Mesenchymal stem cell (in vitro differentiated cells and primary cell): ENCODE results near the gene IMP4.

Source experiments
- DNase-seq: peaks from one replicate; pipeline ENCODE4 v3.0.0-alpha.2; 2013
- H2AFZ ChIP-seq: one replicate; pipeline ENCODE4 v1.6.1; 2013; ENCODE audit warnings: low read depth, mild to moderate bottlenecking, control low read depth, inconsistent platforms, low read length, moderate library complexity
- H2AK5ac ChIP-seq: 2 replicates; pipeline ENCODE4 v1.6.1; 2013; ENCODE audit warnings: low read length, moderate library complexity, mild to moderate bottlenecking, inconsistent platforms; ENCODE audit not compliant: severe bottlenecking
- H2BK120ac ChIP-seq: one replicate; pipeline ENCODE4 v1.6.1; 2013; ENCODE audit warnings: low read depth, mild to moderate bottlenecking, inconsistent platforms, low read length, moderate library complexity
- H2BK12ac ChIP-seq, 2 experiments: one replicate each; pipeline ENCODE4 v1.6.1; 2013; ENCODE audit warnings: inconsistent platforms in 2 of 2, low read length in 2 of 2, mild to moderate bottlenecking in 2 of 2, moderate library complexity in 2 of 2, control low read depth in 1 of 2
- H2BK15ac ChIP-seq: one replicate; pipeline ENCODE4 v1.6.1; 2013; ENCODE audit warnings: mild to moderate bottlenecking, low read depth, inconsistent platforms; ENCODE audit not compliant: poor library complexity, severe bottlenecking
- H2BK5ac ChIP-seq: 2 replicates; pipeline ENCODE4 v1.6.1; 2013; ENCODE audit warnings: low read depth, mild to moderate bottlenecking, low read length, control low read depth, inconsistent platforms; ENCODE audit not compliant: poor library complexity, severe bottlenecking
- H3K14ac ChIP-seq, 2 experiments: one replicate each; pipeline ENCODE4 v1.6.1; 2013; ENCODE audit warnings: inconsistent platforms in 2 of 2, low read length in 2 of 2, control low read depth in 1 of 2, mild to moderate bottlenecking in 1 of 2, moderate library complexity in 1 of 2
- H3K18ac ChIP-seq, 2 experiments: one replicate each; pipeline ENCODE4 v1.6.1; 2013; ENCODE audit warnings: inconsistent platforms in 2 of 2, low read length in 2 of 2, control low read depth in 1 of 2, low read depth in 1 of 2, mild to moderate bottlenecking in 1 of 2
- H3K23ac ChIP-seq, 2 experiments: one replicate each; pipeline ENCODE4 v1.6.1; 2013; ENCODE audit warnings: inconsistent platforms in 2 of 2, low read length in 2 of 2, mild to moderate bottlenecking in 2 of 2, moderate library complexity in 2 of 2, control low read depth in 1 of 2
- H3K27ac ChIP-seq: 2 replicates; pipeline ENCODE4 v1.5.1; 2013; ENCODE audit warnings: mild to moderate bottlenecking, moderate library complexity, low read length, control low read depth, inconsistent platforms; ENCODE audit not compliant: poor library complexity, severe bottlenecking
- H3K27me3 ChIP-seq, 2 experiments: 2 replicates each; pipeline versions ENCODE4 v1.6.1 to v1.7.0; 2013; ENCODE audit warnings: low read length in 2 of 2, mild to moderate bottlenecking in 2 of 2, moderate library complexity in 2 of 2, control low read depth in 1 of 2, inconsistent platforms in 1 of 2; ENCODE audit not compliant: control insufficient read depth in 1 of 2, insufficient read depth in 1 of 2
- H3K36me3 ChIP-seq, 2 experiments: 2 replicates each; pipeline versions ENCODE4 v1.6.1 to v1.7.0; 2013; ENCODE audit warnings: low read length in 2 of 2, control low read depth in 1 of 2, inconsistent platforms in 1 of 2, low read depth in 1 of 2, mild to moderate bottlenecking in 1 of 2; ENCODE audit not compliant: insufficient read depth in 2 of 2, control insufficient read depth in 1 of 2
- H3K4ac ChIP-seq, 2 experiments: one replicate each; pipeline ENCODE4 v1.6.1; 2013; ENCODE audit warnings: inconsistent platforms in 2 of 2, low read length in 2 of 2, mild to moderate bottlenecking in 2 of 2, moderate library complexity in 2 of 2, control low read depth in 1 of 2, low read depth in 1 of 2
- H3K4me1 ChIP-seq: 2 replicates; pipeline ENCODE4 v1.6.1; 2013; ENCODE audit warnings: low read depth, low read length, control low read depth; ENCODE audit not compliant: control insufficient read depth, insufficient read depth
- H3K4me2 ChIP-seq: 2 replicates; pipeline ENCODE4 v1.6.1; 2013; ENCODE audit warnings: low read length, mild to moderate bottlenecking, inconsistent platforms; ENCODE audit not compliant: poor library complexity, severe bottlenecking
- H3K4me3 ChIP-seq, 2 experiments: 2 replicates each; pipeline versions ENCODE4 v1.5.1 to v1.7.0; 2013; ENCODE audit warnings: low read length in 2 of 2, mild to moderate bottlenecking in 2 of 2, control low read depth in 1 of 2, low read depth in 1 of 2; ENCODE audit not compliant: insufficient read depth in 1 of 2
- H3K79me1 ChIP-seq: replicated peaks from 2 replicates; pipeline ENCODE4 v1.6.1; 2013; ENCODE audit warnings: mild to moderate bottlenecking, control low read depth, low read length, inconsistent platforms; ENCODE audit not compliant: poor library complexity, severe bottlenecking
- H3K9ac ChIP-seq: 2 replicates; pipeline ENCODE4 v1.7.0; 2013; ENCODE audit warnings: mild to moderate bottlenecking, low read length, moderate library complexity
- H3K9me3 ChIP-seq: 2 replicates; pipeline ENCODE4 v1.7.0; 2013; ENCODE audit warnings: mild to moderate bottlenecking, low read length; ENCODE audit not compliant: control insufficient read depth
- H4K8ac ChIP-seq: one replicate; pipeline ENCODE4 v1.6.1; 2013; ENCODE audit warnings: inconsistent platforms, mild to moderate bottlenecking, low read length, moderate library complexity
- H4K91ac ChIP-seq: one replicate; pipeline ENCODE4 v1.6.1; 2013; ENCODE audit warnings: mild to moderate bottlenecking, low read length, inconsistent platforms
- WGBS: methylation state at CpG from one replicate; pipeline ENCODE4 v1.1.7; 2013; ENCODE audit warnings: mixed read lengths; 5-methylcytosine and 5-hydroxymethylcytosine counted together

Gene IMP4

DNA sequence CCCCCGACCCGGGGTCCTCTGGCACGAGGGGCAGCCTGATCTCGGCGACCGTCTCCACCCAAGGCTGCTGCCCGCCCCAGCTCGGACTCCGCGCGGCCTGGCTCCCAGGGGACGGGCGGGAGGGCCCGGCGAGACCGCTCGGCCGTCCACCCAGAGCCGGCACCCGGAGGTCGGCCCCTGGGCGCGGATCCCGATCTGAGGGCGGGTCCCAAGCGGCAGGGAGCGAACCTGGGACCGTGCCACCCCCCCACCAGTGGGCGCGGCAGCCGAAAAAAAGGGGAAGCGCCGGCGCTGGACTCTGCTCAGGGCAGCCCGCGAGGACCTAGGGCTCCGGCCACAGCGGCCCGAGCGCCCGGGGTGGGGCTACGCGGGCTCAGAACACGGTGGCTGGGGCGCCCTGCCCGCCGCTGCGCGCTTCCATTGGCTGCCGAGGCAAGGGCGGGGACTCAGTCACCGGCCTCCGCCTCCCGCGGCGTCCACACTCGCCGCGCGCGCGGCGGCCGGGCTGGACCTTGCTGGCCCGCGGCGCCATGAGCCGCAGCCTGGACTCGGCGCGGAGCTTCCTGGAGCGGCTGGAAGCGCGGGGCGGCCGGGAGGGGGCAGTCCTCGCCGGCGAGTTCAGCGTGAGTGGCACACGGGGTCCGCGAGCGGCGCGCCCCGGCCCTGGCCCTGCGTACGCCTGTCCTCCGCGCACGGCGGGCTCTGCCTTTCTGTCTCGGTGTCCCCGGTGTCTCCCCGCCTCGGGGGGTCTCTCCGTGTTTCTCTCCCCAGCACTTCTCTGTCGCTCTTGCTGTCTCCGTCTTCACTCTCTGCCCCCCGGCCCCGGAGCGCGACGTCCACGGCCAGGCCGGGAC lies 13.1 kb downstream of the IMP4 start, which contains the start of gene PTPN18:
Gene PTPN18 (plus strand): TSS at position 479 of the 854 bp plus-strand sequence. CDS start 52 bp downstream, at position 531.
- peak within 1 kb of the TSS; percentile 83 for H2BK120ac ChIP-seq
- under 1% methylated on average over 81 of the region's 107 CpGs for WGBS
- peak within 1 kb of the TSS in 1 of 2 experiments; percentile 10 for H3K23ac ChIP-seq

GRCh38 chr2:130357864-130358263 lies 15.2 kb downstream of the IMP4 start:
- Histone ChIP-seq H3K18ac (no peak overlapping the region), H3K9ac (no peak overlapping the region), H4K91ac (no peak overlapping the region), H2AK5ac (no peak overlapping the region), H2BK15ac (peak overlapping the region; percentile 36), H3K4ac (no peak overlapping the region), H3K14ac (no peak overlapping the region), H3K79me1 (peaks cover 10% of the 10 kb centered on the region), H3K27me3 (no peaks in the 10 kb centered on the region), H2BK12ac (no peak overlapping the region), H2BK5ac (no peak overlapping the region), H3K27ac (no peak overlapping the region), H3K9me3 (no peaks in the 10 kb centered on the region), H3K4me1 (peaks cover 11% of the 10 kb centered on the region), H4K8ac (no peak overlapping the region), H3K36me3 (no peaks in the 10 kb centered on the region), H3K4me2 (no peak overlapping the region), H2AFZ (no peak overlapping the region), H3K4me3 (no peak overlapping the region), H2BK120ac (no peak overlapping the region), H3K23ac (no peak overlapping the region)
- no peak for DNase-seq
- 96% methylated on average over 7 of the region's 7 CpGs for WGBS

More for the DNA sequence above, 13.1 kb downstream of the IMP4 start, which contains the start of gene PTPN18:
- peaks cover 15% of the 10 kb centered on the region for H3K79me1 ChIP-seq
- H3K4me2 ChIP-seq = peak within 1 kb of the TSS; percentile 97
- peak within 1 kb of the TSS; percentile 77 for H3K9ac ChIP-seq
- H3K9me3 ChIP-seq = no peaks in the 10 kb centered on the region
- H3K27me3 ChIP-seq = no peaks in the 10 kb centered on the region
- H3K27ac ChIP-seq = no peak within 1 kb of the TSS
- H3K14ac ChIP-seq = peak within 1 kb of the TSS in 1 of 2 experiments; percentile 93
- peak within 1 kb of the TSS; percentile 76 to 83 for H3K18ac ChIP-seq
- peak within 1 kb of the TSS; percentile 82 for H4K8ac ChIP-seq
- no peak within 1 kb of the TSS for H2BK15ac ChIP-seq
- no peak within 1 kb of the TSS for H2BK12ac ChIP-seq
- H3K4me1 ChIP-seq = peaks cover 12% of the 10 kb centered on the region
- H2AK5ac ChIP-seq = no peak within 1 kb of the TSS
- DNase-seq = peak; percentile 90
- peak within 1 kb of the TSS; percentile 35 for H4K91ac ChIP-seq
- H3K36me3 ChIP-seq = no peaks in the 10 kb centered on the region
- peak within 1 kb of the TSS in 1 of 2 experiments; percentile 40 for H3K4ac ChIP-seq
- peak within 1 kb of the TSS; percentile 93 for H2AFZ ChIP-seq
- H2BK5ac ChIP-seq = no peak within 1 kb of the TSS
- peak within 1 kb of the TSS; percentile 74 to 84 for H3K4me3 ChIP-seq

GRCh38 chr2:130358420-130359350 lies 16.0 kb downstream of the IMP4 start:
- 93% methylated on average over 33 of the region's 33 CpGs for WGBS
- Histone ChIP-seq H3K4me1 (peaks cover 11% of the 10 kb centered on the region), H2BK120ac (no peak overlapping the region), H3K4me2 (no peak overlapping the region), H3K9ac (no peak overlapping the region), H4K8ac (no peak overlapping the region), H2AFZ (no peak overlapping the region), H2BK5ac (no peak overlapping the region), H3K4me3 (no peak overlapping the region), H4K91ac (no peak overlapping the region), H3K36me3 (no peaks in the 10 kb centered on the region), H2AK5ac (no peak overlapping the region), H3K27me3 (no peaks in the 10 kb centered on the region), H3K14ac (no peak overlapping the region), H3K27ac (no peak overlapping the region), H3K4ac (no peak overlapping the region), H3K18ac (no peak overlapping the region), H2BK12ac (no peak overlapping the region), H3K23ac (no peak overlapping the region), H3K79me1 (peaks cover 4% of the 10 kb centered on the region), H3K9me3 (no peaks in the 10 kb centered on the region), H2BK15ac (no peak overlapping the region)
- no peak for DNase-seq

DNA sequence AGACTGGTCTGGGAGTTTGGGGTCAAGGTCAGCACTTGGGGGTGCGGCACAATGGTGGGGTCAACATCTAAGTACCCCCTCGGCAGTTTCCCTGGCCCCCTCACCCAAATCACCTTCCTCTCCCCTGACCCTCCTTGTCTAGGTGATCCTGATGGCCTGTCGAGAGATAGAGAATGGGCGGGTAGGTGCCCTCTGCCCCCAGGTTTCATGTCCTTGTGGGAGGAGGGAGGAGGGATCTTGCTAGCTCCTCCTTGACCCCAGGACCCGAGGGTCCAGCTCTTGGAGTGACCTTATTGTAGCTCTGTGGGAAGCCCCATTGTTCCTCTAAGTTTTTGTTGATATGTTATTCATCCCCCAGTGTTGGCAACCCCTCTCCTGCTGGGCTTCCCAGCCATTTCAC lies 16.8 kb downstream of the IMP4 start:
- 79% methylated on average over 5 of the region's 5 CpGs for WGBS
- no peak for DNase-seq
- no peak overlapping the region for H2AK5ac ChIP-seq
- no peak overlapping the region for H2BK12ac ChIP-seq
- H3K4me1 ChIP-seq = peaks cover 11% of the 10 kb centered on the region
- no peak overlapping the region for H2BK5ac ChIP-seq
- no peak overlapping the region for H2AFZ ChIP-seq
- H3K4me3 ChIP-seq = no peak overlapping the region
- H3K18ac ChIP-seq = no peak overlapping the region
- no peaks in the 10 kb centered on the region for H3K36me3 ChIP-seq
- H4K91ac ChIP-seq = no peak overlapping the region
- H2BK120ac ChIP-seq = no peak overlapping the region
- peaks cover 4% of the 10 kb centered on the region for H3K79me1 ChIP-seq
- H4K8ac ChIP-seq = no peak overlapping the region
- no peak overlapping the region for H2BK15ac ChIP-seq
- H3K9ac ChIP-seq = no peak overlapping the region
- H3K27me3 ChIP-seq = no peaks in the 10 kb centered on the region
- no peak overlapping the region for H3K14ac ChIP-seq
- H3K4ac ChIP-seq = no peak overlapping the region
- H3K4me2 ChIP-seq = no peak overlapping the region
- H3K23ac ChIP-seq = no peak overlapping the region
- no peaks in the 10 kb centered on the region for H3K9me3 ChIP-seq
- H3K27ac ChIP-seq = no peak overlapping the region
